ENCODE data around the gene TMPRSS9. TPM values are rescaled to one million over a fixed set of nuclear protein-coding genes. Genes with fewer than 3 reads are reported as not detected.

The TMPRSS9 gene
- total RNA-seq, 2 experiments from 2014 or later: 0.22 TPM; not detected in 1

DNA sequence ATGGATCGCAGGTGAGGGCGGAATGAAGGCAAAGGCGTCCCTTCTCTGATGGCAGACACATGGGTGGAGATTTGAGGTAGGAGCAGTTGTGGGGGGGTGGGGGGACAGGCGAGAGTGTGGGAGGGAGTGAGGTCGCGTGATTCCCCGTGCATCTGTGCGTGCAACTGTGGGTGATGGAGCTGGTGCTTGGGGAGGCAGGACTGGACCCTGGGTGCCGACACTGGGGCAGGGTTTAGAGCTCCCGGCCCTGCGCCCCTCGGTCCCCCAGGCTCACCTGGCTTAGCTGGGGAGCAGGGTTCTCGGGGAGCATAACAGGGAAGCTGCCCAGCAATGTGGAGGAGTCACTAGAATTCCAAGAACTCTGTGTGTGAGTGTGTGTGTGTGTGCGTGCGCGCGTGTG lies 3.4 kb downstream of the TMPRSS9 start:
- POLR2A ChIA-PET: no interaction called here
- ATAC-seq (ENCODE audit: low read depth): no peak
- Mint-ChIP-seq H3K27me3 (peaks cover 19% of the 10 kb centered on the region), H3K9me3 (peaks cover 6% of the 10 kb centered on the region), H3K4me1 (peaks cover 7% of the 10 kb centered on the region), H3K4me3 (no peak overlapping the region), H3K27ac (no peak overlapping the region), H3K36me3 (peaks cover 2% of the 10 kb centered on the region)
- no peak for DNase-seq

DNA sequence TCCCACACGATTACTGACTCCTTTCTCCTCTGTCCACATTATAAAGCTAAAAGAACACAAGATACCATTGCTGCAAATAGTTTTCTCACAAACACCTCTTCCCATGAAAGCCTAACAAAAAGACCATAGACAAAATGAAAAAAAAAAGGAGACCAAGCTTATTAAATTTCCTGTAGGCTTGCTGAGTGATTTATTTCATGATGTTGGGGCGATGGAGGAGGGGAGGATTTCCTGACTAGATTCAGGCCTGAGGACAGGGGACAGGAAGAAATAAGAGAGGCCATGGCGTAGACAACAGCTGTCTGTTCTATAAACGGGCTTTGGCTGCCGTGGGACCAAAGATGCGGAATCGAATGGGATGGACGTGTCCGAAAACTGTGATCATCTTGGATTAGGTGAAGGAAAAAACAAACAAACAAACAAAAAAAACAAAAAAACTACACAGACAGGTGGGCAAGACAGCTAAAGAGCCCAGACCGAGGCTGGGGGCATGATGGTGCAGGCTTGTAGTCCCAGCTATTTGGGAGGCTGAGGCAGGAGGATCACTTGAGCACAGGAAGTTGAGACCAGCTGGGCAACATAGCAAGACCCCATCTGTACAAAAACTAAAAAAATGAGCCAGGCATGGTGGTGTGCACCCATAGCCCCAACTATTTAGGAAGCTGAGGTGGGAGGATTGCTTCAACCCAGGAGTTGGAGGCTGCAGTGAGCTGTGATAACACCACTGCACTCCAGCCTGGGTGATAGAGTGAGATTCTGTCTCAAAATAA lies 5.3 kb downstream of the TMPRSS9 start:
- POLR2A ChIA-PET: no interaction called here
- DNase-seq (no peak), ATAC-seq (ENCODE audit: low read depth) (no peak)
- Mint-ChIP-seq H3K27me3 (peaks cover 10% of the 10 kb centered on the region), H3K4me3 (no peak overlapping the region), H3K9me3 (peaks cover 7% of the 10 kb centered on the region), H3K4me1 (peaks cover 8% of the 10 kb centered on the region), H3K27ac (no peak overlapping the region), H3K36me3 (peaks cover 2% of the 10 kb centered on the region)

DNA sequence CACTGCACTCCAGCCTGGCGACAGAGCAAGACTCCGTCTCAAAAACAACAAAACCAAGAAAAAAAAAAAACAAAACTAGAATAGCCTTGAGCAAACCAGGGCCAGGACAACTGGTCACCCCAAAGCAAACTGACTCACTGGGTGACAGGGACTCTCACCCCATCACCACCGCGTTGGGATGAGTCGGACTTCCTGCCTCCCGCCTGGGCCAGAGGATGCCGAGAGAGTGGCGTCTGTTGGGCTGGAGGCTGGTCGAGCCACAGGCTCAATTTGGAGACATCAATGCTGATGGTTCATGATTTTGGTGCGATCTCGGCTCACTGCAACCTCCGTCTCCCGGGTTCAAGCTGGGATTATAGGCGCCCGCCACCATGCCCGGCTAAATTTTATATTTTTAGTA lies 11.6 kb downstream of the TMPRSS9 start:
- H3K4me1 Mint-ChIP-seq: peaks cover 4% of the 10 kb centered on the region

DNA sequence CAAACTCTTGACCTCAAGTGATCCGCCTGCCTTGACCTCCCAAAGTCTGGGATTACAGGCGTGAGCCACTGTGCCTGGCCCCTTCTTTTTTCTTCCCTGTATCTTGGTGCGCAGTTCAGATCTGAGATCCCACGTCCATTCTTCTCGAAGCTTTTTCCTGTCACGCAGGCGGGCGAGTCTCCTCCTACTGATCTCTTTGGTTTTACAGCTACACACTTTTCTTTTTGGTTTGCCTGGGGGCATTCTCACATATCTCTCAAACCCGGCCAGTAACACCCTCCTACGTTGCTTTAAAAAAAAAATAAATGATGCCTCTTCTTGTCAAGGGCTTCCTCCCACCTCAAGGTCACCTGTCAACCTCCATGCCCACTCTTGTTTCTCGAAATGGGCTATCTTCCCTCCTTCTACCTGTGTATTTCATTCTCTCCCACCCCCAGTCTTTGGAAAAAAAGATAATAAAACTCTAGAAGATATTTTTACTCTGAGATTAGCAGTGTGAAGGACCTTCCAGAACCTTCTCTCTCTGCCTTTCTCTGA lies 12.1 kb downstream of the TMPRSS9 start:
- H3K9me3 Mint-ChIP-seq: peaks cover 10% of the 10 kb centered on the region
- H3K36me3 Mint-ChIP-seq: peaks cover 5% of the 10 kb centered on the region
- POLR2A ChIA-PET: no interaction called here
- H3K4me3 Mint-ChIP-seq: no peak overlapping the region
- peaks cover 4% of the 10 kb centered on the region for H3K4me1 Mint-ChIP-seq
- H3K27ac Mint-ChIP-seq: no peak overlapping the region
- ATAC-seq (ENCODE audit: low read depth): no peak
- no peak for DNase-seq
- peaks cover 8% of the 10 kb centered on the region for H3K27me3 Mint-ChIP-seq

More for the DNA sequence above, 11.6 kb downstream of the TMPRSS9 start:
- no peak for DNase-seq
- POLR2A ChIA-PET: no interaction called here
- peaks cover 10% of the 10 kb centered on the region for H3K9me3 Mint-ChIP-seq
- no peak overlapping the region for H3K27ac Mint-ChIP-seq
- peaks cover 8% of the 10 kb centered on the region for H3K27me3 Mint-ChIP-seq
- H3K4me3 Mint-ChIP-seq: no peak overlapping the region
- ATAC-seq (ENCODE audit: low read depth): no peak
- H3K36me3 Mint-ChIP-seq: peaks cover 5% of the 10 kb centered on the region

DNA sequence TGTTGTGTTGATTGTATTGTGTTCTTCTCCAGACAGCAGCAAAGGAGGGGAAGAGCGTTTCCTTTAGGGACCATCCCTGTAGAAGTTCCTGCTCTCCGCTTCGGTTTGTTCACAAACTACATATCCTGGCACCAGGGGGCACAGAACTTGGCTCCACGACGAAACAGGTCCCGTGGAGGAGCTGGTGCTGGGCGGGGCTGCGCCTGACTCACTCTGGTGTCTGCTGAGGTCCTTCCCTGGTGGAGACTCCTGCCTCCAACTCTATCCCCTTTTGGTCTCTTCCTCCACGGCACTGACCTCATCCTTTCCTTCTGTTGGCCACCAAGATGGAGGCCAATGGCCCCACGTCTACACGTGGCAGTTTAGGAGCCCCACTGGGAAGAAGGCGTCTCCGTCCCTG lies 14.7 kb downstream of the TMPRSS9 start:
- Mint-ChIP-seq H3K9me3 (peaks cover 14% of the 10 kb centered on the region), H3K4me1 (peaks cover 2% of the 10 kb centered on the region), H3K4me3 (no peak overlapping the region), H3K27ac (no peak overlapping the region), H3K36me3 (peaks cover 11% of the 10 kb centered on the region), H3K27me3 (peaks cover 4% of the 10 kb centered on the region)
- POLR2A ChIA-PET: interaction anchor here (0.7 kb wide), 1 partner anchor 68 kb away, joined by 4 read pairs; no protein-coding TSS in a partner anchor
- ATAC-seq (ENCODE audit: low read depth) (no peak), DNase-seq (no peak)

DNA sequence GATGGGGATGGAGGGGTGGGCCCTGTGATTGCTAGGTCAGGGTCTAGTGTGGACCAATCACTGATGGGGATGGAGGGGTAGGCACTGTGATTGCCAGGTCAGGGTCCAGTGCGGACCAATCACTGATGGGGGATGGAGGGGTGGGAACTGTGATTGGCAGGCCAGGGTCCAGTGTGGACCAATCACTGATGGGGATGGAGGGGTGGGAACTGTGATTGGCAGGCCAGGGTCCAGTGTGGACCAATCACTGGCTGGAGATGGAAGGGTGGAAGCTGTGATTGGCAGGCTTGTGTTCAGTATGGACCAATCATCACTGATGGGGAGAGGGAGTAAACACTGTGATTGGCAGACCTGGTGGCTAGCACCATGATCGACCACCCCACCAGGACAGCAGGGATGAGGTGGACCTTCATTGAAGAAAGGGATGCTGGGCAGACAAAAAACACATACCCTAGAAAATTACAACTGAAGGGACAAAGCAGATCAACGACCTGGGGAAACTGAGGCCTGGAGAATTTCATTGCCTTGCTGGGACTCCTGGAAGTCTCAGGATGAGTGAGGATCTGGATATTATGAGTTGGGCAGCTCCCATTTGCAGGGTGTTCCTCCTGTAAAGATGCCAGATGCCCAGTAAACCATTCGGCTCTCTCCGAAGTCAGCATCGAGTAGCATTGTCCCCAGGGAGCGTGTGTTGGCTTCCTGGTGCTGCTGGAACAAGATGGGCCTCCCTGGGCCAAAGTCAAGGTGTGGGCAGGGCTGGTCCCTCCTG lies 15.5 kb downstream of the TMPRSS9 start:
- DNase-seq (no peak), ATAC-seq (ENCODE audit: low read depth) (no peak)
- H3K27me3 Mint-ChIP-seq: peaks cover 4% of the 10 kb centered on the region
- H3K9me3 Mint-ChIP-seq: peaks cover 14% of the 10 kb centered on the region
- no peak overlapping the region for H3K27ac Mint-ChIP-seq
- peaks cover 2% of the 10 kb centered on the region for H3K4me1 Mint-ChIP-seq
- no peak overlapping the region for H3K4me3 Mint-ChIP-seq
- POLR2A ChIA-PET: no interaction called here
- peaks cover 11% of the 10 kb centered on the region for H3K36me3 Mint-ChIP-seq

DNA sequence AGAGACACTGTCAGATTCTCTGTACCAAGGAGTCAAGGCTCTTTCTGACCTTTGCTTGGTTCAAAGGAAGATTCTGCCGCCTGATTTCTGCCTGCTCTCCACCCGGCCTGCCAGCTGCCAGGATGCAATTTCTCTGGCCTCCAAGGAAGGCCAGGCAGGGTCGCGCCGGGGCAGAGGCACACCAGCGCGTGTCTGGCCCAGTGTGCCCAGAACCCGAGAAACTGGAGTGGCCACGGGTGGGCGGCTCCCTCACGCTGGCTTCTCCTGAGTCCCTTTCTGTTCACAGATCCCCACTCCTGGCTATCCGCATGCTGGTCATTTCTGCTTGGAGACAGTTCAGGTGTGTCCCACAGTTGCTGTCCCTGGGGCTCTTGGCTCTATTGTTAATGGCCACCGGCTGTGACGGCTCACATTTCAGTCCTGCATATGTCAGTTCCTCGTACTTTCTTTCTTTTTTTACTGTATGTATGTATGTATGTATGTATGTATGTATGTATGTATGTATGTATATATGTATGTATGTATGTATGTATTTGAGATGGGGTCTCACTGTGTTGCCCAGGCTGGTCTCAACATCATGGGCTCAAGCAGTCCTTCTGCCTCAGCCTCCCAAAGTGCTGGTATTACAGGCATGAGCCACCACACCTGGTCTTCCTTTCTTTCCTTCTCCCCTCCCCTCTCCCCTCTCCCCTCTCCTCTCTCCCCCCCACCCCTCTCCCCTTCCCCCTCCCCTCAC lies 16.9 kb downstream of the TMPRSS9 start:
- no peak for DNase-seq
- H3K27ac Mint-ChIP-seq: no peak overlapping the region
- H3K9me3 Mint-ChIP-seq: peaks cover 16% of the 10 kb centered on the region
- peaks cover 2% of the 10 kb centered on the region for H3K27me3 Mint-ChIP-seq
- H3K36me3 Mint-ChIP-seq: peaks cover 8% of the 10 kb centered on the region
- peaks cover 2% of the 10 kb centered on the region for H3K4me1 Mint-ChIP-seq
- POLR2A ChIA-PET: no interaction called here
- H3K4me3 Mint-ChIP-seq: no peak overlapping the region
- no peak for ATAC-seq (ENCODE audit: low read depth)

DNA sequence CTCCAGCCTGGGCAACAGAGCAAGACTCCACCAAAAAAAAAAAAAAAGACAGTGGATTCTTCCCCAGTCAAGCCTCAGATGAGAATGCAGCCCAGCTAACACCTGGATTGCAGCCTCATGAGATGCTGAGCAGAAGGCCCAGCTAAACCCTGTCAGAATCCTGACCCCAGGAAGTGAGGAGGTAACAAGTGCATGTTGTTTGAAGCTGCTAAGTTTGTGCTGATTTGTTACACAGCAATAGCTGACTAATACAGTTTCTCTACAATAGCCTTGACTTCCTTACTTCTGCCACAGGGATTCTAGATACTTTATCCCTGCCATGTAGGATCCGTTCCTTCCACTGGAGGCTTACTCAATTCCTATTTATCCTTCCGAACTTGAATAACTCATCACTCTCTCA lies 20.5 kb downstream of the TMPRSS9 start:
- Mint-ChIP-seq H3K27ac (no peak overlapping the region), H3K36me3 (peaks cover 8% of the 10 kb centered on the region), H3K9me3 (peaks cover 16% of the 10 kb centered on the region), H3K27me3 (peaks cover 2% of the 10 kb centered on the region), H3K4me3 (no peak overlapping the region), H3K4me1 (peaks cover 2% of the 10 kb centered on the region)
- no peak for DNase-seq
- POLR2A ChIA-PET: no interaction called here
- ATAC-seq (ENCODE audit: low read depth): no peak

DNA sequence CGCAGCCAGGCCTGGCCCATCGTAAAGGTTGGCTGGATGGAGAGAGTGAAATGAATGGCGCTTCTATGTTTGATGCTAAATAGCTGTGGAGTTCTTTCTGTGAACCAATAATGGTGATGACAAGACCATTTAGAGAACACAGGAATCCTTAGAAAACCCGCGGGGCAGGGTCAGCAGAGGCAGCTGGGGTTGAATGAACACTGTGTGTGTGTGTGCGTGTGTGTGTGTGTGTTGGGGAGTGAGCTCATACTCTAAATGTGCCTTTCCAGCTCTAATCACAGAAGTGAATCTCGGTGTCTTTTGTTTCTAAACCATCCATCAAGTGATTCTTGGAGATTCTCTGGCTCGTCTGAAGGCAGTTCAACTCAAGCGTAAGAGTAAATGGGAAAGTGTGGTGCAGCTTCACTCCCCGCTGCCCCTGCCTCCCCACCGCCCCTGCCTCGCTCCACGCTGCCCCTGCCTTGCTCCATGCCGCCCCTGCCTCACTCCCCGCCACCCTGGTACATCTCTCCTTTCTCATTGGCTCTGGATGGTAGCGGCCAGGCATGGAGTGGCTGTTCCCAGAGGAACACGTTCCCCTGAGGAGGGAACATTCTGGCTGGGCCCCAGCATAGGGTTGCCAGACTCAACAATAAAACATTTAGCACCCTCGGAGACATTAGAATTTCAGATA lies 21.2 kb downstream of the TMPRSS9 start:
- ATAC-seq (ENCODE audit: low read depth) (no peak), DNase-seq (no peak)
- POLR2A ChIA-PET: no interaction called here
- peaks cover 2% of the 10 kb centered on the region for H3K27me3 Mint-ChIP-seq
- peaks cover 8% of the 10 kb centered on the region for H3K36me3 Mint-ChIP-seq
- peaks cover 2% of the 10 kb centered on the region for H3K4me1 Mint-ChIP-seq
- no peak overlapping the region for H3K27ac Mint-ChIP-seq
- H3K9me3 Mint-ChIP-seq: peaks cover 16% of the 10 kb centered on the region
- no peak overlapping the region for H3K4me3 Mint-ChIP-seq

DNA sequence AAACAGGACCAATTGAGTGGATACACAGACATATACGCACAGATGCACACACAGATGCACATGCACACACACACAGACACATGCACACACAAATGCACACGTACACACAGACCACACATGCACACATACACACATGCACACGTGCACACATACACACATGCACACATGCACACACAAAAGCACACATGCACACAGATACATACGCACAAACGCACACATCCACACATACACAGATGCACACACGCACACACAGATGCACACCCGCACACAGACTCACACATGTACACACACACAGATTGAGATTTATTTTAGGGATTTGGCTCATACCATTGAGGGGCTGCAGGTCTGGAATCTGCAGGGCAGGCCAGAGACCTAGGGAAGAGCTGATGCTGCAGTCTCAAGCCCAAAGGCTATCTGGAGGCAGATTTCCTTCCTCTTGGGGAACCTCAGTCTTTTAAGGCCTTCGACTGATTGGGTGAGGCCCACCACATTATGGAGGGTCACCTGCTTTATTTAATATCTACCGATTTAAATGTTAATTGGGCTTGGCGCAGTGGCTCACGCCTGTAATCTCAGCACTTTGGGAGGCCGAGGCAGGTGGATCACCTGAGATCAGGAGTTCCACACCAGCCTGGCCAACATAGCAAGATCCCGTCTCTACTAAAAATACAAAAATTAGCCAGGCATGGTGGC lies 22.6 kb downstream of the TMPRSS9 start:
- Mint-ChIP-seq H3K4me1 (no peaks in the 10 kb centered on the region), H3K27ac (no peak overlapping the region), H3K9me3 (peaks cover 15% of the 10 kb centered on the region), H3K27me3 (peaks cover 5% of the 10 kb centered on the region), H3K4me3 (no peak overlapping the region), H3K36me3 (peaks cover 7% of the 10 kb centered on the region)
- ATAC-seq (ENCODE audit: low read depth) (no peak), DNase-seq (no peak)
- POLR2A ChIA-PET: no interaction called here

DNA sequence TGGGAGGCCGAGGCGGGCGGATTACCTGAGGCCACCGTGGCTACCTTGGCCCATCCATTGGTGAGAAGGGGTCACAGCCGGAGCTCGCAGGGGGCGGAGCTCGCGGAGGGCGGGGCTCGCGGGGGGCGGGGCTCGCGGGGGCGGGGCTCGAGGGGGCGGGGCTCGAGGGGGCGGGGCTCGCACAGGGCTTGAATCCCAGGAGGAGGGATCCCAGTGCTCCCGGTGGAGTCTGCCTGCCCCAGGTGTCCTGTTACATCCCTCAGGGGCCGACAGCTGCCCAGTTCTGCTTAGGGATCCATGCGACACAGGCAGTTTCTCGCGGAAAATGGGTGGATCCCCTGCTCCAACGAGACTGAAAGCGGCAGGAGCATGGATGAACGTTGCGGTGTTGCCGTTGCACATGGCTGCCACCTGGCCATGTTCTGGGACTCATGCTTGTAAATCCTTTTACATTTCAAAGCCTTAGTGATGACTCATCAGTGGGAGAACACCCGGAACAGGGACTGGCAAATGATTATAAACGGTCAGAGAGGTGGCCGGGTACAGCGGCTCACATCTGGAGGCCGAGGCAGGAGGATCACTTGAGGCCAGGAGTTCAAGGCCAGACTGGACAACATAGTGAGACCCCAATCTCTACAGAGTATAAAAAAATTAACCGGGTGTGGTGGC lies 25.1 kb downstream of the TMPRSS9 start:
- DNase-seq (no peak), ATAC-seq (ENCODE audit: low read depth) (no peak)
- no peak overlapping the region for H3K4me3 Mint-ChIP-seq
- no peaks in the 10 kb centered on the region for H3K4me1 Mint-ChIP-seq
- peaks cover 5% of the 10 kb centered on the region for H3K9me3 Mint-ChIP-seq
- peaks cover 9% of the 10 kb centered on the region for H3K27me3 Mint-ChIP-seq
- POLR2A ChIA-PET: interaction anchor here (0.7 to 1.7 kb wide), 2 partner anchors 9 to 315 kb away, joined by 3 read pairs; no protein-coding TSS in a partner anchor
- H3K36me3 Mint-ChIP-seq: no peaks in the 10 kb centered on the region
- no peak overlapping the region for H3K27ac Mint-ChIP-seq

Measured in activated naive CD8-positive, alpha-beta T cell treated with anti-CD3 and anti-CD28 coated beads, Interleukin-2, amount 10 ng/mL, durations not matched to agents 7 days and 5 days (primary cell).